ENCODE results near the gene IQCN.

- TF ChIP-seq CTCF (conservative IDR thresholded peaks at IDR 0.05 in 1 of 2, IDR thresholded peaks at IDR 0.05 in 1 of 2; ENCODE audit: low read depth in 1 of 2, low read length in 2 of 2) (no peak), EZH2 (IDR thresholded peaks at IDR 0.05; ENCODE audit: low read length, missing control alignments) (no peak)
Measured at GRCh38 chr19:18231775-18232174, 42.5 kb downstream of the IQCN start.
